ENCODE data around the gene KCNMB2.
A peak's percentile ranks its signal among the peaks of the same experiment; 100 is the strongest.
"Not testable (repeated sequence)": the region's sequence is repeated elsewhere in the genome, so short reads cannot be mapped to it uniquely, and the experiment has no call there.

The KCNMB2 gene

DNA sequence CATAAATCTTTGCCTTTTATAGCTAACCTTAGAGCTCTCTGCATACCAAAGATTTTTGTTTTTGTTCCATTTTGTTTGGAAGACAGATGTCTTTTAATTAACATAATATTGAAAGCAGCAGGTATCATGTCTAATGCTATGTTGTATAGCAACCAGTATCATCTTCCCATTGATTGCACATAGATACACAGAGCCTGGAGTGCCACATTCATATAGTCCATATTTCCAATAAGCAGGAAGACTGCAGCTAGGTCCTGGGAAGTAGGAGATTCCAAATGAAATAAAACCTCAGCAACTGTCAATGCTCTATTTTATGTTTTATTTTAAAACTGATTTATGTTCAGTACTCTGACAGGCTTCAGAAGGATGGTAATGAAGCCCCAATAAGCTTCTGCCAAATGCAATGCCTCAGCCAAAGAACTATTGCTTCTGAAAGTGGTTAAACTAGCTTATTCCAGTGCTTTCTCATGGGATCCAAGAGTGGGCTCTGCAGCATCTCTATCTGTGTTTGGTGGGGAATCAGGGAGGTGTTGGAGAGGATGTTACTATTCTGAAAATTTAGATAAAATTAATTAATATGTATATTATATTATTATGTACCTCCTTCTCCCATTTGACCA is 6.5 kb upstream of the KCNMB2 start:
- no peak overlapping the region for H3K4me3 ChIP-seq (ENCODE audit: low read depth, low read length)
- TF ChIP-seq, protein P1, sequence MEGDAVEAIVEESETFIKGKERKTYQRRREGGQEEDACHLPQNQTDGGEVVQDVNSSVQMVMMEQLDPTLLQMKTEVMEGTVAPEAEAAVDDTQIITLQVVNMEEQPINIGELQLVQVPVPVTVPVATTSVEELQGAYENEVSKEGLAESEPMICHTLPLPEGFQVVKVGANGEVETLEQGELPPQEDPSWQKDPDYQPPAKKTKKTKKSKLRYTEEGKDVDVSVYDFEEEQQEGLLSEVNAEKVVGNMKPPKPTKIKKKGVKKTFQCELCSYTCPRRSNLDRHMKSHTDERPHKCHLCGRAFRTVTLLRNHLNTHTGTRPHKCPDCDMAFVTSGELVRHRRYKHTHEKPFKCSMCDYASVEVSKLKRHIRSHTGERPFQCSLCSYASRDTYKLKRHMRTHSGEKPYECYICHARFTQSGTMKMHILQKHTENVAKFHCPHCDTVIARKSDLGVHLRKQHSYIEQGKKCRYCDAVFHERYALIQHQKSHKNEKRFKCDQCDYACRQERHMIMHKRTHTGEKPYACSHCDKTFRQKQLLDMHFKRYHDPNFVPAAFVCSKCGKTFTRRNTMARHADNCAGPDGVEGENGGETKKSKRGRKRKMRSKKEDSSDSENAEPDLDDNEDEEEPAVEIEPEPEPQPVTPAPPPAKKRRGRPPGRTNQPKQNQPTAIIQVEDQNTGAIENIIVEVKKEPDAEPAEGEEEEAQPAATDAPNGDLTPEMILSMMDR (IDR thresholded peaks at IDR 0.05; ENCODE audit: low read depth, low read length, missing control alignments): no peak
- no peak for DNase-seq (ENCODE audit: low read depth)

DNA sequence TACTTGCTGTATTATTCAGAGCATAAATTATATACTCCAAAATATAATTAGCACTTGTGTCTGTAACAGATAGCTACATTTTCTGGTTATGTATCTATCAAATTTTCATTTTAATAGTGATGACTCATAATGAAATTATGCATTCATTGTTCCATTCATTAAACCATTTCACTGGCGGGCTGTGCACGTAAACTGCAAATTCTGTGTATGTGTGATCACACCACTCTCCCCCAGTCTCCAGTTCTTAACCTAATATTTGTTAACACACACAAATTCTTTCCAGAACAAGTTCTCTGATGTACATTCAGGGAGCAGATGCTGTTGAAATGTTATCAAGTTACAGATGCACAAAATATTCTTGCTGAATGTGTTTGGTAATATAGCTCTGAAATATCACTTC is 3.8 kb upstream of the KCNMB2 start:
- no peak overlapping the region for H3K4me3 ChIP-seq (ENCODE audit: low read depth, low read length)
- TF ChIP-seq, protein P1 (IDR thresholded peaks at IDR 0.05; ENCODE audit: low read depth, low read length, missing control alignments): no peak
- no peak for DNase-seq (ENCODE audit: low read depth)

DNA sequence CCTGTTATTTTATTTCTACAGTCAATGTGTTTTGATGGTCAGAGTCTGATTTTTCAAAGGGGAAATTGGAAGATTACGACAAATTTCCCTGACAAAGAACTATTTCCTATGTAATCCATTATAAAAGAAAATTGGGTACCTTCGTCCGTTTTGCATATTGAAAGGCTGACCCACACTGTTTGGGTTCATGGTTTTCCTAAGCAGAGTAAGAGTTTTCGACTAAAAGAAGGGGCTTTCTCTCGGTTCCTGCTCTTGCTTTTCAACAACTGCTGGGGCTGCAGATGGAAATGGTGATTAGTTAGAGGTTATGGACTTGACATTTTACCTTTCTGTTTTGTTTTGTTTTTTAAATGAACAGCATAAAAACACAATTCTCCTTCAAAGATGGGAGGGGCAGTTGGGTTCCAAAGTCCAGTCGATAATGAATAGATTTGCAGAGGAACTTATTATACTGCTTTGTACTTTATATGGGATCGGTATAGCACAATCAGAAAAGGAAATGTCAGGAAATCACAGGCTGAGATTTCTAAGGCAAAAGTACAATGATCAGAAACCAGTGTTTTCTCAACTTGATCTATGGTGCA is 978 bp downstream of the KCNMB2 start:
- H3K4me3 ChIP-seq (ENCODE audit: low read depth, low read length): peak overlapping the region; percentile 70
- TF ChIP-seq, protein P1 (IDR thresholded peaks at IDR 0.05; ENCODE audit: low read depth, low read length, missing control alignments): no peak
- DNase-seq (ENCODE audit: low read depth): no peak

DNA sequence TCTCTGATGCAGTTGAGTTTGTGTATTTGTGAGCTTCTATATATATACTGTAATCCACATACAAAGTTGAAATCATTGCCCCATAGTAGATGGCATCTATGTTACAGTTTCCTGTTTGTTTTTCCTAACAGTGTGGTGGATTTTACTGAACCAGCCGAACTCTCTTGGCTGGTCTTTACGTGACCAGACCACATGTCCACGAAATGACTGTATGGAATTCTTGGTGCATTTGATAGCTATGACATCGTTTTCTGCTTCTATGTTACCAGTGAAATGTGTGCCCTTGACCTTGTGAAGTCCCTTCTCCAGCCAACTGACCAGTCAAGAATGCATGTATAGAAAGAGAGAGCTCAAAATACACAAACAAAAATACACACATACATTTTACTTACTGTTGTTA is 1.8 kb downstream of the KCNMB2 start:
- TF ChIP-seq, protein P1 (IDR thresholded peaks at IDR 0.05; ENCODE audit: low read depth, low read length, missing control alignments): no peak
- no peak for DNase-seq (ENCODE audit: low read depth)
- H3K4me3 ChIP-seq (ENCODE audit: low read depth, low read length): peak overlapping the region; percentile 70; the same call in 1 of the 2 replicates

DNA sequence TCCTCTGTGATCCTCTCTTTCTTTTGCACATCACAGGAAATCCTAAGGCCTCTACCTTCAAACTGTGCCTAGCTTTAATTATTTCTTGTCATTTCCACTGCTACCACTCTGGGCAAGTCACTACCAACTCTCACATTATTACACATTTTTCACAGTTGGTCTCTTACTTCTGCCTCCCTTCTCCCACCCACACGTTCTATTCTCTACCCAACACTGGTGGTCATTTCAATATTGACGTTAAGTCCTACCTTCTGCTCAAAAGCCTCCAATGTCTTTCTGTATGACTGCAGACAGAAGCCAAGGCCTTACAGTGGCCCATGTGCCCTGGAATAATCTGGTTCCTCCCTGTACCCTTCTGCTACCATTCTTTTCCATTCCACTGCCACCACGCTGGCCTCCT is 3.9 kb downstream of the KCNMB2 start:
- no peak for DNase-seq (ENCODE audit: low read depth)
- no peak overlapping the region for H3K4me3 ChIP-seq (ENCODE audit: low read depth, low read length)
- TF ChIP-seq, protein P1 (IDR thresholded peaks at IDR 0.05; ENCODE audit: low read depth, low read length, missing control alignments): no peak

DNA sequence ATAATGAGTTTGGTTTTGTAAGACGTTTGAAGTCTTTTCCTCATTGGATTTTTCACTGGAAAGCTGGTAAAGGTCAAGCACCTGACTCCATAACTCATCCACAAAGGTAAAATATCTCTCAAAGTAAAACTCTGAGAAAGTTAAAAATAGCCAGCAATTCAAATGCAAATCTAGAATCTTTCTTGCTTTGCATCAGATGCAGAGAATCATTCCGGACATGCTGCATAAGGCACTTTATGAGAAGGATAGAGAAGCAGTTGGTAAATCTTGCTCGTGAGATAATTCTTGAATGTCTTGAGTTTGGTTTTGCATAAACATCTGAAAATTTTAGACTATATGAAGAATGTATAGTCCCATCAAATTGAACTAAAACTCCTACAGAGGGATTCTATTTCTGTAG is 9.1 kb downstream of the KCNMB2 start:
- peak; percentile 57 for DNase-seq (ENCODE audit: low read depth)
- no peak overlapping the region for H3K4me3 ChIP-seq (ENCODE audit: low read depth, low read length)
- TF ChIP-seq, protein P1 (IDR thresholded peaks at IDR 0.05; ENCODE audit: low read depth, low read length, missing control alignments): no peak

DNA sequence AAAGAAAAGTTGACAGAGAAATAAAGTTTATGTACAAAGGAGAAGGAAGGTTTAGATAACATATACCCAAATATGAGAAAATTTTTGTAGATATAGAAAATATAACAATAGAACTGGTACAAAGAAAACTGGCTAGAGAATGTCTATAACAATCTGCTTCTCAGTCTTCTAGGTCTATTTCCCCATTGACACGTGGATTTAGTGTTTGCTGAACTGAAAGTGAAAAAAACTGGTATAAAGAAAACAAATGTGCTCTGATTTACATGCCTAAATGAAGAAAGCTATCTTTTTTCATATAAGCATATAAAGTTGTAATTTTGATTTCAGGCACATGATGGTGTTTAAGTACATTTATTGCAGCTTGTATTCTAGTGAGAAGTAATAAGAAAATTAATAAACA is 9.8 kb downstream of the KCNMB2 start:
- TF ChIP-seq, protein P1 (IDR thresholded peaks at IDR 0.05; ENCODE audit: low read depth, low read length, missing control alignments): no peak
- DNase-seq (ENCODE audit: low read depth): no peak
- no peak overlapping the region; the same call in 1 of the 2 replicates for H3K4me3 ChIP-seq (ENCODE audit: low read depth, low read length)

DNA sequence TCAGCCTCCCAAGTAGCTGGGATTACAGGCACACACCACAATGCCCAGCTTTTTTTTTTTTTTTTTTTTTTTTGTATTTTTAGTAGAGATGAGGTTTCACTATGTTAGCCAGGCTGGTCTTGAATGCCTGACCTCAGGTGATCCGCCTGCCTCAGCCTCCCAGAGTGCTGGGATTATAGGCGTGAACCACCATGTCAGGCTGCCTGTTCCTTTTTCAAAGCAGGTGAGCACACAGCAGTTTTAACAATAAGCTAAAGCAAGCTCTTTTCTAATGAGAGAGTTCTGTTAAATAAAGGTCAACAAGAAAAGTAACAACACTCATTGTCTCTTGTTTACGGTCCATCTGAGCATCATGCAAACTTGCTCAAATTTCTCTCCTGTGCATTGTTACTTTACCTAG is 13.2 kb downstream of the KCNMB2 start:
- not testable (repeated sequence) for H3K4me3 ChIP-seq (ENCODE audit: low read depth, low read length); DNase-seq (ENCODE audit: low read depth)
